K562 treated with DMSO at 1 percent for 12 hours (cell line): ENCODE measurements around the gene DNAJC10. TPM values are rescaled to one million over a fixed set of nuclear protein-coding genes. Genes with fewer than 3 reads are reported as not detected.

Experiments
- total RNA-seq: library from RNA; unstranded; fragments of 300-600 nt; gene quantifications from 2 replicates; pipeline ENCODE4 v1.2.3, GENCODE V29; 2022; ENCODE audit not compliant: insufficient read depth

DNAJC10 gene
- total RNA-seq: 11.8 and 43.6 TPM in 2 replicates

DNA sequence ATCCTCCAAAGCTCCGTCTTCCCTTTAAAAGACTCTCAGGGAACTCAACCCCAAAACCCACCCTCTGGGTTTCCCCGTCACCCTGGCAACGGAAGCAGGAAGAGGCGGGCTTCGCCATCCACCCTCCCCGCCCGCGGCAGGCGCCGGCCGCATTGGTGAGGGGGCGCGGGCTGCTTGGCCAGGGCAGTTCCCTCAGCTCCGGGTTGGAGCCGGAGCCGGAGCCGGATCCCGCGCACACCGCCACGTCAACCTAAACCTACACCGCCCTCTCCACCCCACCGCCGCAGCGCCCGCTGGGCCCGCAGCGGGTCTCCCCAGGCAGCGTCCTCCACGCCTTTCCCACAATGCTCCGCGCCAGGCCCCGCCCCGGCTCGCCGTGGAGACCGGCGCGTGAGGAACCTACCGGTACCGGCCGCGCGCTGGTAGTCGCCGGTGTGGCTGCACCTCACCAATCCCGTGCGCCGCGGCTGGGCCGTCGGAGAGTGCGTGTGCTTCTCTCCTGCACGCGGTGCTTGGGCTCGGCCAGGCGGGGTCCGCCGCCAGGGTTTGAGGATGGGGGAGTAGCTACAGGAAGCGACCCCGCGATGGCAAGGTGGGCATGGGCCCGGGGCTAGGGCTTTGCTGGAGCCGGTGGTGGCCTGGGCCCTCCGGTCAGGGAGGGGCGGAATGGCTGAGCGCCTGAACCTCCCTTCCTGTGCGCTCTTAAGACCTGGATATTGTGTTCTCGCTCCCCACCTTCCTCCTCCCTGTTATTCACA is at the start of gene DNAJC10:
TSS of gene DNAJC10 (plus strand) at position 366 of the 758 bp plus-strand sequence. CDS start 1,830 bp downstream, outside the sequence.

Other genes with a start within 250 kb of the DNAJC10 start
- 0.25 and 0.31 TPM in 2 replicates for gene FRZB, start 150.4 kb downstream of the DNAJC10 start, total RNA-seq